GM04504 (cell line): ENCODE measurements around the gene REEP1.
A peak's percentile ranks its signal among the peaks of the same experiment; 100 is the strongest.

ENCODE experiments used
- DNase-seq: peaks from one replicate; pipeline ENCODE4 v3.0.0-alpha.2; 2012; ENCODE audit warnings: low read depth

Gene REEP1

GRCh38 chr2:86337244-86337835 is at the start of gene REEP1:
REEP1 (minus strand) TSS chr2:86337626; CDS start chr2:86337510, 116 bp downstream.
- no peak for DNase-seq

GRCh38 chr2:86383844-86384243 is 46.4 kb upstream of the REEP1 start:
- DNase-seq = peak; percentile 44

GRCh38 chr2:86382698-86383097 is 45.3 kb upstream of the REEP1 start:
- no peak for DNase-seq

GRCh38 chr2:86382108-86382507 is 44.7 kb upstream of the REEP1 start:
- no peak for DNase-seq

- DNase-seq = no peak
These were observed 41.0 kb upstream of the REEP1 start for GRCh38 chr2:86378469-86378868.

- DNase-seq = no peak
These were observed 38.2 kb upstream of the REEP1 start for GRCh38 chr2:86375623-86376022.

GRCh38 chr2:86372641-86373502 is 35.4 kb upstream of the REEP1 start:
- DNase-seq = peak; percentile 17

- no peak for DNase-seq
These were observed 34.7 kb upstream of the REEP1 start for GRCh38 chr2:86372133-86372532.

GRCh38 chr2:86371527-86371926 is 34.1 kb upstream of the REEP1 start:
- no peak for DNase-seq

GRCh38 chr2:86370579-86370978 is 33.2 kb upstream of the REEP1 start:
- no peak for DNase-seq

GRCh38 chr2:86368161-86368824 is 30.9 kb upstream of the REEP1 start:
- DNase-seq = peak; percentile 7

- DNase-seq = no peak
These were observed 30.0 kb upstream of the REEP1 start for GRCh38 chr2:86367499-86367777.

GRCh38 chr2:86366651-86367498 is 29.4 kb upstream of the REEP1 start:
- no peak for DNase-seq

GRCh38 chr2:86364894-86365293 is 27.5 kb upstream of the REEP1 start:
- DNase-seq = no peak

GRCh38 chr2:86360776-86361175 is 23.4 kb upstream of the REEP1 start:
- DNase-seq = no peak

- DNase-seq = no peak
These were observed 21.5 kb upstream of the REEP1 start for GRCh38 chr2:86358957-86359356.

GRCh38 chr2:86357392-86357963 is 20.1 kb upstream of the REEP1 start:
- DNase-seq = no peak

GRCh38 chr2:86352727-86353221 is 15.3 kb upstream of the REEP1 start:
- DNase-seq = no peak

- DNase-seq = no peak
These were observed 14.8 kb upstream of the REEP1 start for GRCh38 chr2:86352137-86352726.

- no peak for DNase-seq
These were observed 13.3 kb upstream of the REEP1 start for GRCh38 chr2:86350751-86351150.

- no peak for DNase-seq
These were observed 10.0 kb upstream of the REEP1 start for GRCh38 chr2:86347401-86347800.
